ENCODE measurements around the gene LDLRAD2. TPM values are rescaled to one million over a fixed set of nuclear protein-coding genes. Genes with fewer than 3 reads are reported as not detected.

LDLRAD2 gene
- polyA plus RNA-seq, 2 of the 4 experiments (the other 2 are of a cell fraction), result 0.08 TPM; not detected in 1

- TF ChIP-seq FOSL2 (IDR thresholded peaks at IDR 0.05) (no peak), FOSL2 (CRISPR knock-in tag; IDR thresholded peaks at IDR 0.05) (no peak)
Measured at GRCh38 chr1:21857142-21857839, 45.2 kb downstream of the LDLRAD2 start (continued).

GRCh38 chr1:21857840-21858670, 46.0 kb downstream of the LDLRAD2 start:
- no peak for DNase-seq (ENCODE audit: low read depth in 1 of 2, low spot score in 1 of 2)
- FAIRE-seq, result no peak
- ChIA-PET CTCF (interaction anchor here (1.8 kb wide), 1 partner anchor 106 kb away, joined by 5 read pairs; no protein-coding TSS in a partner anchor), POLR2A (no interaction called here)
- Histone ChIP-seq H3K4me1 (peaks cover 16% of the 10 kb centered on the region), H3K4me2 (no peak overlapping the region), H3K9me3 (no peaks in the 10 kb centered on the region), H3K4me3 (no peak overlapping the region), H3K27ac (no peak overlapping the region)
- TF ChIP-seq SMC3 (IDR thresholded peaks at IDR 0.05), result no peak
- TF ChIP-seq ZSCAN20 (CRISPR knock-in tag; IDR thresholded peaks at IDR 0.05), result no peak
- no peak for TF ChIP-seq FOSL2 (IDR thresholded peaks at IDR 0.05)
- TF ChIP-seq FOSL2 (CRISPR knock-in tag; IDR thresholded peaks at IDR 0.05), result no peak
- 86% methylated on average over 15 of the region's 15 CpGs for WGBS (ENCODE audit: missing lambda C conversion rate)
- no peak for ATAC-seq

- ATAC-seq (no peak), FAIRE-seq (no peak), DNase-seq (ENCODE audit: low read depth in 1 of 2, low spot score in 1 of 2) (no peak)
- Histone ChIP-seq H3K9me3 (no peaks in the 10 kb centered on the region), H3K27ac (no peak overlapping the region), H3K4me2 (no peak overlapping the region), H3K4me1 (peaks cover 16% of the 10 kb centered on the region), H3K4me3 (no peak overlapping the region)
- POLR2A ChIA-PET, result no interaction called here
- CTCF ChIA-PET, result interaction anchor here (1.8 kb wide), 1 partner anchor 104 kb away, joined by 5 read pairs; no protein-coding TSS in a partner anchor
- TF ChIP-seq CBX8 (IDR thresholded peaks at IDR 0.05), result no peak
- TF ChIP-seq ESRRA (IDR thresholded peaks at IDR 0.05; ENCODE audit: borderline replicate concordance, low read length), result no peak
- TF ChIP-seq RAD21 (conservative IDR thresholded peaks at IDR 0.05 in 1 of 2, IDR thresholded peaks at IDR 0.05 in 1 of 2), result no peak
- TF ChIP-seq NPAS2 (CRISPR knock-in tag; IDR thresholded peaks at IDR 0.05; ENCODE audit: borderline replicate concordance), result no peak
- no peak for TF ChIP-seq PBX3 (IDR thresholded peaks at IDR 0.05)
- 92% methylated on average over 7 of the region's 10 CpGs for WGBS (ENCODE audit: missing lambda C conversion rate)
Measured at GRCh38 chr1:21859669-21860179, 47.7 kb downstream of the LDLRAD2 start.

DNA sequence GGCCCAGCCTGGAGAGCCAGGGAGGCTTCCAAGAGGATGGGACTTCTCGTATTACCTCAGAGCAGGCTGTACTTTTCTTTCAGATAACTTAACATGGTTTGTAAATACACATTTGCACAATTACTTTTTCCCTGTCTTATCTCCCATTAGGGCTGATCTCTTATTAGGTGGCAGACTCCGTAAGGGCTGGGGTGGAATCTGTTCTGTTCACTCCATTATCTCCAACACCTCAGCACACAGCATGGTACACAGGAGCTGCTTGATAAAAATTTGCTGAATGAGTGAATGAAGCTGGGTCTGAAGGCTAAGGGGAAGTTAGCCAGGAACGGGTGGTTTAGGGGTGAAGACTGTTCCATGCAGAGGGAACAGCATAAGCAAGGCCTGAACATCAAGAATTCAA, 48.9 kb downstream of the LDLRAD2 start:
- Histone ChIP-seq H3K4me3 (no peak overlapping the region), H3K9me3 (no peaks in the 10 kb centered on the region), H3K4me1 (peaks cover 14% of the 10 kb centered on the region), H3K27ac (no peak overlapping the region), H3K4me2 (no peak overlapping the region)
- ChIA-PET POLR2A (no interaction called here), CTCF (no interaction called here)
- FAIRE-seq (no peak), DNase-seq (ENCODE audit: low read depth in 1 of 2, low spot score in 1 of 2) (no peak), ATAC-seq (no peak)
- TF ChIP-seq JUNB (IDR thresholded peaks at IDR 0.05), result no peak
- TF ChIP-seq EP300 (IDR thresholded peaks at IDR 0.05), result no peak
- TF ChIP-seq POLR2A (IDR thresholded peaks at IDR 0.05; ENCODE audit: low read length), result no peak
- TF ChIP-seq REST (IDR thresholded peaks at IDR 0.05), result no peak
- TF ChIP-seq BHLHE40 (IDR thresholded peaks at IDR 0.05; ENCODE audit: low read depth, low read length), result no peak
- TF ChIP-seq CBX8 (IDR thresholded peaks at IDR 0.05), result no peak
- no peak for TF ChIP-seq PHF8 (IDR thresholded peaks at IDR 0.05; ENCODE audit: borderline replicate concordance, low read depth)
- no peak for TF ChIP-seq KDM5A (IDR thresholded peaks at IDR 0.05)
- no peak for TF ChIP-seq E2F6 (IDR thresholded peaks at IDR 0.05; ENCODE audit: borderline replicate concordance, low read depth)
- TF ChIP-seq EHMT2 (IDR thresholded peaks at IDR 0.05; ENCODE audit: low read depth), result no peak
- 98% methylated on average over 3 of the region's 3 CpGs for WGBS (ENCODE audit: missing lambda C conversion rate)

Data from A549 (cell line).